Heart right ventricle (tissue), 16 donors: Measurements from ENCODE around the gene LONP2. TPM values are rescaled to one million over a fixed set of nuclear protein-coding genes. Genes with fewer than 3 reads are reported as not detected.
A peak's percentile ranks its signal among the peaks of the same experiment; 100 is the strongest.

Experiments
- ATAC-seq, 8 donors: fragments of 200-7000 bp; cut with Tn5 transposase; one replicate each; pipeline ENCODE4 v1.9.1; 2020; ENCODE audit warnings: mild to moderate bottlenecking in 8 of 8, moderate library complexity in 8 of 8, moderate number of reproducible peaks in 1 of 8
- DNase-seq, 2 donors: peaks; one replicate each; pipeline ENCODE4 v3.0.0-alpha.2; 2020
- H3K27ac ChIP-seq, 10 donors: fragments of 200-600 bp; sonication (generic) in 2 of 10; one replicate each; pipeline versions ENCODE4 v1.5.0 to v1.8.0; 2020 to 2022; ENCODE audit warnings: mild to moderate bottlenecking in 3 of 10
- H3K27me3 ChIP-seq, 7 donors: fragments of 200-600 bp; one replicate each; pipeline ENCODE4 v1.8.0; 2021 to 2022; ENCODE audit warnings: mild to moderate bottlenecking in 2 of 7
- H3K36me3 ChIP-seq, 9 donors: fragments of 200-600 bp; sonication (generic) in 1 of 9; one replicate each; pipeline versions ENCODE4 v1.5.0 to v1.8.0; 2020 to 2022; ENCODE audit warnings: mild to moderate bottlenecking in 2 of 9
- H3K4me1 ChIP-seq, 9 donors: fragments of 200-600 bp; sonication (generic) in 1 of 9; one replicate each; pipeline versions ENCODE4 v1.5.0 to v1.8.0; 2020 to 2022; ENCODE audit warnings: mild to moderate bottlenecking in 4 of 9
- H3K4me3 ChIP-seq, 10 donors: fragments of 200-600 bp; sonication (generic) in 2 of 10; one replicate each; pipeline versions ENCODE4 v1.5.0 to v1.8.0; 2020 to 2022; ENCODE audit warnings: mild to moderate bottlenecking in 7 of 10, moderate library complexity in 2 of 10
- H3K9me3 ChIP-seq, 11 donors: fragments of 200-600 bp in 10 of 11; sonication (generic) in 2 of 11; one replicate each; pipeline versions ENCODE4 v1.5.0 to v1.8.0; 2013 to 2022; ENCODE audit warnings: mild to moderate bottlenecking in 2 of 11, control low read depth in 1 of 11, moderate library complexity in 1 of 11
- WGBS, 2 donors: extraction: QIAGEN DNeasy Blood & Tissue Kit; methylation state at CpG; one replicate each; pipeline ENCODE4 v1.1.7; 2013; ENCODE audit warnings: inconsistent platforms in 1 of 2; 5-methylcytosine and 5-hydroxymethylcytosine counted together
- intact Hi-C, 10 donors: fragments of 100-400 bp; cut with DNase I; formaldehyde crosslinking; loops; one replicate each; pipeline versions ENCODE4 v1.11.1 to v1.14.2; 2022
- polyA plus RNA-seq, 2 donors: library from polyadenylated mRNA; stranded (reverse); fragments of 200-250 nt; gene quantifications; one replicate each; pipeline ENCODE4 v1.2.3, GENCODE V29; 2013
- total RNA-seq, 10 donors: library from RNA; stranded (reverse); fragmentation: NEBNext Ultra II Directional in 3 of 10; extraction: Animal tissue kit (Norgen Biotek cat#: 25700) in 3 of 10; gene quantifications; one replicate each; pipeline versions ENCODE4 v1.2.1 to v1.2.4, GENCODE V29; 2021 to 2023
- TF ChIP-seq, protein P1 (sequence below), 9 donors: fragments of 200-600 bp; sonication (generic) in 2 of 9; IDR thresholded peaks; one replicate each; pipeline versions ENCODE4 v1.5.0 to v1.8.0; 2021 to 2022; ENCODE audit warnings: antibody characterized with exemption in 9 of 9, mild to moderate bottlenecking in 5 of 9, moderate library complexity in 1 of 9
- donor health status: Arrhythmogenic right ventricular cardiomyopathy.
- donor health status: ischemic (EF 13 %, LVEDD 7.1; RV severe dilation, severe dysfunction).
- donor health status: healthy with polysubstance abuse.
- donor health status: DM: no; HTN: yes; CAD: no.
- donor health status: DM: no; HTN: no; CAD: no.
- donor health status: ischemic (EF 25% LVEDD 6.9; RV normal size, moderate dysfunction).
- donor health status: ischemic (EF 25% LVEDD 5.7; RV mildly dilated, moderate dysfunction).
- donor health status: healthy.
- donor health status: DM: yes; HTN: yes; CAD: no.
- donor health status: Ischemic cardiomyopathy.
- donor health status: ischemic (EF 35%, LVEDD 5.7; RV mildly dilated, moderate dysfunction).
- donor health status: nonischemic (EF 11% LVEDD 7.7; RV severe dilation, severe dysfunction).
- donor health status: DM: yes; HTN: yes; CAD: no.
- donor health status: PGD.
- donor health status: ischemic (EF 29% LVEDD 5.4; RV normal size, mild dysfunction).
- donor health status: nonischemic (EF 23%, LVEDD 6.1; RV moderate dilation, normal function).

Gene LONP2
- total and polyA plus RNA-seq, 12 donors: 16.5 to 86.6 (median 74.5) TPM

DNA sequence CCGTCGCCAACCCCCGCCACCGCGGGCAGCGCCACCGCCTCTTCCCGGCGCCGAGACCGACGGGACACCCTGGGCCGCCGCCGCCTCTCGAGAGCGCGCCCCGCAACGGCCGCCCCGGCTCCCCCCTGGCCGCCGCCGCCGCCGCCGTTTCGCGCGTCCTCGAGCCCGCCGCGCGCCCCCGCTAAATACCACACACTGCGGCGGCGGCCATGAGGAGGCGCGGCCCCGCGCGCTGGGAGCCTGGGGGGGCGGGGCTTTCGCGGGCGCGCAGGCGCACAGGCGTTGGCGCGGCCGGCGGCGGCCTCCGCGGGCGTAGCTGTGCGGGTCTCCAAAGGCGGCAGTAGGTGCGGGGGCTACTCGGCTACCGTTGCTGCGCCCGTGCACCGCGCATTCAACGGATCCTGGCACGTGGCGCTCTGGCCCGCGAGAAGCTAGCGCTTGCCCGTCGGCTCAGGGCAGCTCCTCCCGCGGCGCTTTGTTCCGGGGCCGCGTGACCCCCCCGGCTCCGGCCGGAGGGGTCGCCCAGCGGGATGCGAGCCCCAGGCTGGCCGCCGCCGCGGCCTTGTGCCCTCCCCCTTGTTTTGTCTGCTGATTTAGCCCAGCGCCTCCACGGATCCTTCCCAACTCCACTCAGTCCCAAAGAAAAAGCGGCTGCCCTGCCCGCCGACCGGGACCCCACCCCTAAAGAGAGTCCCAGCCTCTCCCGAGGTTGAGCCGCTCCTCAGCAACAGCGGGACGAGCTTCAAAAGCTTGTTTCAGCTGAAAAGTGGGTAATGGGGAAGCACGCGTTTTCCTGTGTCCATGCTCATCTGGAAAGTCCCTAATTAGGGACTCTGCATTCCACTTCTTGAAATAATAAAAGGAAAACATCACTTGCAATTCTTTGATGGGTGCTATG is 141.4 kb downstream of the LONP2 start, which contains the start of gene SIAH1:
SIAH1 (minus strand) TSS at position 161 of the 898 bp plus-strand sequence. CDS start 22,985 bp downstream, outside the sequence.
- Histone ChIP-seq H3K27me3 (no peaks in the 10 kb centered on the region), H3K4me3 (peak within 1 kb of the TSS; percentile 77 to 100 (median 95)), H3K27ac (peak within 1 kb of the TSS; percentile 96 to 100 (median 99)), H3K9me3 (no peaks in the 10 kb centered on the region), H3K36me3 (no peaks in the 10 kb centered on the region), H3K4me1 (peaks cover 4 to 46% (median 36%) of the 10 kb centered on the region in 9 donors)
- peak; percentile 86 to 95 (median 94) for ATAC-seq
- WGBS, 2 donors: 0 to 1% methylated on average over 62 to 105 of the region's 105 CpGs
- intact Hi-C loops: loop anchor here in 6 of 10 donors (2.0 to 10.0 kb wide), 8 partner anchors 19 to 232 kb away; partner anchors contain the start of genes N4BP1 (in 3 of the 6), ABCC11 (in 1 of the 6) and LONP2 (in 1 of the 6)
- TF ChIP-seq, protein P1, sequence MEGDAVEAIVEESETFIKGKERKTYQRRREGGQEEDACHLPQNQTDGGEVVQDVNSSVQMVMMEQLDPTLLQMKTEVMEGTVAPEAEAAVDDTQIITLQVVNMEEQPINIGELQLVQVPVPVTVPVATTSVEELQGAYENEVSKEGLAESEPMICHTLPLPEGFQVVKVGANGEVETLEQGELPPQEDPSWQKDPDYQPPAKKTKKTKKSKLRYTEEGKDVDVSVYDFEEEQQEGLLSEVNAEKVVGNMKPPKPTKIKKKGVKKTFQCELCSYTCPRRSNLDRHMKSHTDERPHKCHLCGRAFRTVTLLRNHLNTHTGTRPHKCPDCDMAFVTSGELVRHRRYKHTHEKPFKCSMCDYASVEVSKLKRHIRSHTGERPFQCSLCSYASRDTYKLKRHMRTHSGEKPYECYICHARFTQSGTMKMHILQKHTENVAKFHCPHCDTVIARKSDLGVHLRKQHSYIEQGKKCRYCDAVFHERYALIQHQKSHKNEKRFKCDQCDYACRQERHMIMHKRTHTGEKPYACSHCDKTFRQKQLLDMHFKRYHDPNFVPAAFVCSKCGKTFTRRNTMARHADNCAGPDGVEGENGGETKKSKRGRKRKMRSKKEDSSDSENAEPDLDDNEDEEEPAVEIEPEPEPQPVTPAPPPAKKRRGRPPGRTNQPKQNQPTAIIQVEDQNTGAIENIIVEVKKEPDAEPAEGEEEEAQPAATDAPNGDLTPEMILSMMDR (IDR thresholded peaks at IDR 0.05): peak in 3 of 9 donors; percentile 5 to 7 (median 7)
- DNase-seq: peak; percentile 85 to 90

GRCh38 chr16:48386559-48387312 is 142.6 kb downstream of the LONP2 start:
- H3K9me3 ChIP-seq: no peaks in the 10 kb centered on the region
- H3K27me3 ChIP-seq: no peaks in the 10 kb centered on the region
- no peaks in the 10 kb centered on the region for H3K36me3 ChIP-seq
- H3K4me3 ChIP-seq: no peak overlapping the region
- peaks cover 4 to 36% (median 26%) of the 10 kb centered on the region in 9 donors for H3K4me1 ChIP-seq
- whole genome bisulfite sequencing, 2 donors: 85 to 86% methylated on average over 17 of the region's 17 CpGs
- intact Hi-C loops: loop anchor here in 5 of 10 donors (5.0 to 10.0 kb wide), 7 partner anchors 51 to 231 kb away; partner anchors contain the start of genes N4BP1 (in 3 of the 5), ABCC11 (in 1 of the 5) and LONP2 (in 1 of the 5)
- no peak for DNase-seq
- H3K27ac ChIP-seq: peak overlapping the region in 4 of 10 donors; percentile 9 to 100 (median 99)
- no peak for ATAC-seq
- TF ChIP-seq, protein P1 (IDR thresholded peaks at IDR 0.05): no peak

- Histone ChIP-seq H3K4me3 (no peak overlapping the region), H3K9me3 (no peaks in the 10 kb centered on the region), H3K36me3 (no peaks in the 10 kb centered on the region), H3K4me1 (no peaks in the 10 kb centered on the region), H3K27ac (no peak overlapping the region), H3K27me3 (no peaks in the 10 kb centered on the region)
- DNase-seq: no peak
- no peak for ATAC-seq
- intact Hi-C loops: loop anchor here in 1 of 10 donors (10.0 kb wide), 1 partner anchor 142 kb away; no protein-coding TSS in a partner anchor
- TF ChIP-seq, protein P1 (IDR thresholded peaks at IDR 0.05): no peak
- 93 to 96% methylated on average over 5 of the region's 5 CpGs for WGBS, 2 donors
Measured at GRCh38 chr16:48392407-48392806, 148.3 kb downstream of the LONP2 start.
